ENCODE results near the gene TLE4. TPM values are rescaled to one million over a fixed set of nuclear protein-coding genes. Genes with fewer than 3 reads are reported as not detected.

TLE4 gene
- total RNA-seq, 1 donor from 2014 or later = 58.0 TPM

- Histone ChIP-seq H3K9me3 (no peaks in the 10 kb centered on the region), H3K27ac (peak overlapping the region; percentile 15 to 43), H3K4me1 (peaks cover 0 to 12% of the 10 kb centered on the region in 2 donors), H3K4me3 (peak overlapping the region in 1 of 2 donors; percentile 23), H3K27me3 (no peaks in the 10 kb centered on the region), H3K36me3 (peaks cover 0 to 2% of the 10 kb centered on the region in 2 donors)
- no peak for TF ChIP-seq CTCF (IDR thresholded peaks at IDR 0.05)
- no peak for DNase-seq (ENCODE audit: low spot score in 2 of 2)
- intact Hi-C loops (cut with DNase I) = no loop called here
Measured at GRCh38 chr9:79577969-79578723, 6.4 kb downstream of the TLE4 start.

DNA sequence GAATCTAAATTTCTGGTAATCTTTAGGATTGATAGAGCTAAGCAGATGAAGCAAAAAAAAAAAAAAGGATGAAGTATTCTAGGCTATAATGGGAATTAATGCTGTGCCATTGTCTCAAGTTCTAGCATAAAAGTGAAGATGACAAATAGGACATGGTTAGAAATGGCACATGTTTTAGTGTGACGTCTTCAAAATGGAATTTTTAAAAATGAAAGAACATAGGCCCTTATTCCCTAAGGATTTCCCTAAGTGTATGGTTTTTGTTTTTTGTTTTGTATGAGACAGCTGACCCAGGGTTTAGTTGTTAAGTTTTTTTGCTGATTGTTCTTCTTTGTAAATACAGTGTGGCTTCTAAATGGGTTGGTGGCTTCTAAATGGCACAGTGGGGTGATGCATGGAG is 7.1 kb downstream of the TLE4 start:
- H3K27ac ChIP-seq = no peak overlapping the region
- intact Hi-C loops (cut with DNase I) = no loop called here
- no peak overlapping the region for H3K4me3 ChIP-seq
- no peak for DNase-seq (ENCODE audit: low spot score in 2 of 2)
- TF ChIP-seq CTCF (IDR thresholded peaks at IDR 0.05) = no peak
- H3K9me3 ChIP-seq = no peaks in the 10 kb centered on the region
- H3K27me3 ChIP-seq = no peaks in the 10 kb centered on the region
- H3K4me1 ChIP-seq = peaks cover 0 to 6% of the 10 kb centered on the region in 2 donors
- peaks cover 0 to 2% of the 10 kb centered on the region in 2 donors for H3K36me3 ChIP-seq

DNA sequence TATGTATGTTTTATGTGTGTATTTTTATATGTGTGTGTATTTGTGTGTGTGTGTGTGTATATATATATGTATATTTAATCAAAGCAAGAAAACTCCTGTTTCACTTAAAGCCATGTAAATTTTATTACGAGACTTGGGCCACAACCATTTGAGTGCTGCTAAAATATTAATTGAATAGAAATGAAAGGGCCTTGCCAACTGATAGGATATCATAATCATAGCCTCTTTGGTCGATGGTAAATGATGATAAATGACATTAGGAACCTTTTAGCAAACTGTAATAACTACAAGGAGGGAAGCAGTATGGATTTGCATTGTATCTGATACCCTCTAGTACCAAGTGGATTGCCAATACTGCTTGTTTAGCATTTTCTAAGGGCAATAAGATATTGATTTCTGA is 7.9 kb downstream of the TLE4 start:
- Histone ChIP-seq H3K9me3 (no peaks in the 10 kb centered on the region), H3K27ac (no peak overlapping the region), H3K27me3 (no peaks in the 10 kb centered on the region), H3K4me1 (peaks cover 0 to 3% of the 10 kb centered on the region in 2 donors), H3K4me3 (no peak overlapping the region), H3K36me3 (peaks cover 0 to 2% of the 10 kb centered on the region in 2 donors)
- DNase-seq (ENCODE audit: low spot score in 2 of 2) = no peak
- intact Hi-C loops (cut with DNase I) = no loop called here
- no peak for TF ChIP-seq CTCF (IDR thresholded peaks at IDR 0.05)

DNA sequence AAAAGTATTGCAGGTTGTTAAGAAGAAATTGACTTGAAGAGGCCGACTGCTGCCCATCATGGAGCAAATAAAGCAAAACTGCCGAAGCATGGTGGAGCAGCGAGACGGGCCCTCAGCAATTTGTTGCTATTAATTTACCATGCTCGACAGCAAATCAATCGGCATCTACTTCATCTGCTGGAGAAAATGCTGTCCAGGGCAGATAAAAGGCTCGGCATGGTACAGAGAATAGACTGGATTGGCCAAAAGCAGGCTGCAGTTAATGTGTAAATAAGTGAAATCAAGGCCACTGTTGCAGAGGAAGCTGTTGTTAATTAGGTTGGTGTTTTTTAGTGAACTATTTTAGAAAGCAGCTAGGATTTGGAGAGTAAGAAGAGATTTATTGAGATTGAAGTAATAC is 8.3 kb downstream of the TLE4 start:
- Histone ChIP-seq H3K4me3 (no peak overlapping the region), H3K9me3 (no peaks in the 10 kb centered on the region), H3K4me1 (peaks cover 0 to 3% of the 10 kb centered on the region in 2 donors), H3K27ac (no peak overlapping the region), H3K36me3 (peaks cover 0 to 2% of the 10 kb centered on the region in 2 donors), H3K27me3 (no peaks in the 10 kb centered on the region)
- intact Hi-C loops (cut with DNase I) = no loop called here
- TF ChIP-seq CTCF (IDR thresholded peaks at IDR 0.05) = no peak
- no peak for DNase-seq (ENCODE audit: low spot score in 2 of 2)

DNA sequence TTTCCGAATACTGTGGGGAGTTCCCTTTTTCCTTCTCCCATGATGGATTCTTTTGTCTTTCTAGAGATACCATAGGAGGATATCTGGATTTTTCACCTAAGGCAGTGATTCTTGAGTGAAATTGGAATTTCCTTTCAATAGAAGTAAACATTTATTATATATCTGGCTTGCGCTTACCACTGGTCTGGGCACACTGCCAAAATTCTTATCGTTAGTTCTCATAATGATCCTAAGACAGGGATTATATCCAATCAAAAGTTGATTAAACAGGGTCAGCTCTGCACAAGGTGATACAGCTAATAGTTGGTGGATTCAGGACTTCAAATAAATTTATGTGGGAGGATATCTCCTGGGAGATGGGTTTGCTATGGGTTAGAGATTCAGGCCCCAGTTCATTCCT is 9.6 kb downstream of the TLE4 start:
- no peak for DNase-seq (ENCODE audit: low spot score in 2 of 2)
- Histone ChIP-seq H3K4me3 (no peak overlapping the region), H3K4me1 (peaks cover 0 to 3% of the 10 kb centered on the region in 2 donors), H3K27me3 (no peaks in the 10 kb centered on the region), H3K36me3 (peaks cover 0 to under 1% of the 10 kb centered on the region in 2 donors), H3K27ac (no peak overlapping the region), H3K9me3 (no peaks in the 10 kb centered on the region)
- no peak for TF ChIP-seq CTCF (IDR thresholded peaks at IDR 0.05)
- intact Hi-C loops (cut with DNase I) = no loop called here

Data from ascending aorta (tissue), 2 donors.